Keratinocyte (primary cell): ENCODE measurements around the gene ANKRD39. TPM values are rescaled to one million over a fixed set of nuclear protein-coding genes. Genes with fewer than 3 reads are reported as not detected.
A peak's percentile ranks its signal among the peaks of the same experiment; 100 is the strongest.

Experiments
- DNase-seq: peaks from one replicate; pipeline ENCODE4 v3.0.0-alpha.2; 2011; ENCODE audit warnings: low read depth, missing footprints, low spot score
- FAIRE-seq: peaks from 2 replicates; lab custom pipeline; 2011; peaks lifted over from hg19 to GRCh38; lab: Jason Lieb, UNC
- H2AFZ ChIP-seq: 2 replicates; pipeline ENCODE4 v1.6.0; 2012; ENCODE audit warnings: low read length, control low read depth, inconsistent platforms; ENCODE audit not compliant: control insufficient read depth
- H3K27ac ChIP-seq: 2 replicates; pipeline ENCODE4 v1.5.1; 2011; ENCODE audit warnings: low read length; ENCODE audit not compliant: control insufficient read depth, insufficient read depth
- H3K27me3 ChIP-seq: 3 replicates; pipeline ENCODE4 v1.6.0; 2011; ENCODE audit warnings: low read length; ENCODE audit not compliant: control insufficient read depth, insufficient read depth; ENCODE audit errors: extremely low read depth
- H3K36me3 ChIP-seq, 2 experiments: 2 replicates in 1 of 2; 3 replicates in 1 of 2; pipeline ENCODE4 v1.5.1; 2011; ENCODE audit warnings: low read length in 2 of 2, mild to moderate bottlenecking in 1 of 2; ENCODE audit not compliant: control insufficient read depth in 2 of 2, insufficient read depth in 2 of 2; ENCODE audit errors: extremely low read depth in 1 of 2
- H3K4me1 ChIP-seq: 3 replicates; pipeline ENCODE4 v1.5.1; 2011; ENCODE audit warnings: low read length; ENCODE audit not compliant: control insufficient read depth, insufficient read depth; ENCODE audit errors: extremely low read depth
- H3K4me2 ChIP-seq: 3 replicates; pipeline ENCODE4 v1.6.0; 2011; ENCODE audit warnings: low read depth, low read length; ENCODE audit not compliant: control insufficient read depth, insufficient read depth; ENCODE audit errors: extremely low read depth
- H3K4me3 ChIP-seq, 3 experiments: fragments of 200-600 bp in 1 of 3; sonication (generic) in 1 of 3; 2 replicates in 2 of 3; 3 replicates in 1 of 3; pipeline ENCODE4 v1.5.1; 2011 to 2016; ENCODE audit warnings: low read length in 3 of 3, mild to moderate bottlenecking in 3 of 3, control low read depth in 2 of 3, inconsistent platforms in 1 of 3, low read depth in 1 of 3, mixed read lengths in 1 of 3, mixed run types in 1 of 3, moderate library complexity in 1 of 3; ENCODE audit not compliant: control insufficient read depth in 2 of 3, insufficient read depth in 2 of 3; ENCODE audit errors: extremely low read depth in 1 of 3
- H3K79me2 ChIP-seq: 2 replicates; pipeline ENCODE4 v1.6.0; 2012; ENCODE audit warnings: low read length; ENCODE audit not compliant: control insufficient read depth, insufficient read depth
- H3K9ac ChIP-seq: 3 replicates; pipeline ENCODE4 v1.6.0; 2011; ENCODE audit warnings: low read length; ENCODE audit not compliant: control insufficient read depth, insufficient read depth; ENCODE audit errors: extremely low read depth
- H3K9me1 ChIP-seq: 3 replicates; pipeline ENCODE4 v1.6.0; 2011; ENCODE audit warnings: low read length; ENCODE audit not compliant: control insufficient read depth, insufficient read depth; ENCODE audit errors: extremely low read depth
- H3K9me3 ChIP-seq: 2 replicates; pipeline ENCODE4 v1.5.1; 2012; ENCODE audit warnings: low read depth, low read length; ENCODE audit not compliant: control insufficient read depth
- H4K20me1 ChIP-seq: 3 replicates; pipeline ENCODE4 v1.6.0; 2011; ENCODE audit warnings: low read length; ENCODE audit not compliant: control insufficient read depth, insufficient read depth; ENCODE audit errors: extremely low read depth
- CTCF ChIP-seq, 3 experiments: IDR thresholded peaks in 1 of 3; conservative IDR thresholded peaks in 1 of 3; optimal IDR thresholded peaks in 1 of 3; 2 replicates in 2 of 3; 3 replicates in 1 of 3; pipeline versions ENCODE3 to v1.5.1; 2011; ENCODE audit warnings: low read length in 3 of 3, mild to moderate bottlenecking in 3 of 3, moderate library complexity in 2 of 3, control low read depth in 1 of 3, inconsistent platforms in 1 of 3; ENCODE audit not compliant: insufficient read depth in 2 of 3; ENCODE audit errors: extremely low read depth in 1 of 3
- EZH2 ChIP-seq: IDR thresholded peaks from one replicate; pipeline ENCODE4 v1.6.1; 2012; ENCODE audit warnings: inconsistent platforms, mild to moderate bottlenecking, low read length, moderate library complexity
- dilution Hi-C: fragments of 300-500 bp; cut with MboI; formaldehyde crosslinking; loops from one replicate; pipeline ENCODE4 v1.7.0; 2020; ENCODE audit warnings: low sequenced_read_pairs; ENCODE audit not compliant: extremely low pct_ligation_motif_present
- polyA plus RNA-seq, 5 experiments: library from polyadenylated mRNA; depleted of rRNA in 3 of 5; stranded (reverse) in 3 of 5; stranded (forward) in 1 of 5; unstranded in 1 of 5; fragments of >200 nt; gene quantifications; 1 replicate in 1 of 5; 2 replicates in 3 of 5; 3 replicates in 1 of 5; pipeline versions ENCODE4 v1.2.1 to v1.2.3, GENCODE V29; 2011 to 2012; ENCODE audit warnings: missing spikeins in 2 of 5, low read depth in 1 of 5, low replicate concordance in 1 of 5

Gene ANKRD39
- polyA plus RNA-seq, 1 donor (not counting 4 experiments of a cell fraction or from before 2014, with no cell fraction given), result 7.2 TPM

GRCh38 chr2:96882230-96882629, 24.4 kb upstream of the ANKRD39 start:
- DNase-seq, result no peak

GRCh38 chr2:96881349-96882195, 23.8 kb upstream of the ANKRD39 start:
- Histone ChIP-seq H3K36me3 (no peaks in the 10 kb centered on the region), H3K4me3 (no peak overlapping the region), H3K9me3 (no peaks in the 10 kb centered on the region), H3K4me2 (no peak overlapping the region), H4K20me1 (no peaks in the 10 kb centered on the region), H3K4me1 (peaks cover 42% of the 10 kb centered on the region), H3K27me3 (peaks cover 3% of the 10 kb centered on the region), H3K9ac (no peak overlapping the region), H3K9me1 (no peaks in the 10 kb centered on the region), H2AFZ (peak overlapping the region; percentile 87), H3K79me2 (no peaks in the 10 kb centered on the region), H3K27ac (no peak overlapping the region)
- dilution Hi-C loops, result no loop called here
- no peak for TF ChIP-seq EZH2
- no peak for TF ChIP-seq CTCF (optimal IDR thresholded peaks at IDR 0.05 in 1 of 3, IDR thresholded peaks at IDR 0.05 in 1 of 3, conservative IDR thresholded peaks at IDR 0.05 in 1 of 3; ENCODE audit: extremely low read depth in 1 of 3, insufficient read depth in 2 of 3, low read length in 3 of 3)
- no peak for FAIRE-seq
- DNase-seq, result no peak

More at GRCh38 chr2:96882230-96882629, 24.4 kb upstream of the ANKRD39 start:
- H3K4me3 ChIP-seq, result peak overlapping the region in 1 of 3 experiments; percentile 46
- H3K36me3 ChIP-seq, result no peaks in the 10 kb centered on the region
- H3K9me3 ChIP-seq, result no peaks in the 10 kb centered on the region
- peak overlapping the region; percentile 46 for H3K4me2 ChIP-seq
- H3K9me1 ChIP-seq, result no peaks in the 10 kb centered on the region
- dilution Hi-C loops, result no loop called here
- FAIRE-seq, result peak; percentile 97
- H3K27me3 ChIP-seq, result peaks cover 3% of the 10 kb centered on the region
- peak overlapping the region; percentile 30 for H3K9ac ChIP-seq
- H3K79me2 ChIP-seq, result no peaks in the 10 kb centered on the region
- H4K20me1 ChIP-seq, result no peaks in the 10 kb centered on the region
- H3K27ac ChIP-seq, result no peak overlapping the region
- peak overlapping the region; percentile 87 for H2AFZ ChIP-seq
- TF ChIP-seq EZH2 (no peak), CTCF (optimal IDR thresholded peaks at IDR 0.05 in 1 of 3, IDR thresholded peaks at IDR 0.05 in 1 of 3, conservative IDR thresholded peaks at IDR 0.05 in 1 of 3; ENCODE audit: extremely low read depth in 1 of 3, insufficient read depth in 2 of 3, low read length in 3 of 3) (no peak)
- peaks cover 44% of the 10 kb centered on the region for H3K4me1 ChIP-seq
